Measurements from ENCODE around the gene OR2Y1. TPM values are rescaled to one million over a fixed set of nuclear protein-coding genes. Genes with fewer than 3 reads are reported as not detected.
"Not testable (repeated sequence)": the region's sequence is repeated elsewhere in the genome, so short reads cannot be mapped to it uniquely, and the experiment has no call there.

The OR2Y1 gene
- total RNA-seq = not detected

DNA sequence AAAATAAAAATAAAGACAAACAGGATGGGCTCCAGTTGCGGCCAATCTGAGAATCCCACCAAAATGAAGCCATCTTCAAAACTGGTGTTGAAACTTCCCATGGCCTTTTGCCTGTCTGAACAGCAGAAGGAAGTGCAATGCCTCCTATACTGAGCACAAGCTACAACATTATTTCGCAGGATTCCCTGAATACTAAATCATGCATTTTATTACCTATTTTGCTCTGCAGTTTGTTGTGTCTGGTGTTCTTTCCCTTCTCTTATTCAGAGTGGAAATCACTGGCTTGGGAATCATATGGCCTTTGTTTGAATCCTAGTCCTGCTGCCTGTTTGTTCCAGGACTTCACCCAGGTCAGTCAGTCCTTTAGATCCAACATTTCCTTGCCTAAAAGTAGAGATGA lies at the start of gene OR2Y1:
TSS of gene OR2Y1 (minus strand) at position 101 of the 400 bp plus-strand sequence. CDS start at position 101, 0 bp downstream.
- H3K9me3 ChIP-seq = no peaks in the 10 kb centered on the region
- TF ChIP-seq, protein P1, sequence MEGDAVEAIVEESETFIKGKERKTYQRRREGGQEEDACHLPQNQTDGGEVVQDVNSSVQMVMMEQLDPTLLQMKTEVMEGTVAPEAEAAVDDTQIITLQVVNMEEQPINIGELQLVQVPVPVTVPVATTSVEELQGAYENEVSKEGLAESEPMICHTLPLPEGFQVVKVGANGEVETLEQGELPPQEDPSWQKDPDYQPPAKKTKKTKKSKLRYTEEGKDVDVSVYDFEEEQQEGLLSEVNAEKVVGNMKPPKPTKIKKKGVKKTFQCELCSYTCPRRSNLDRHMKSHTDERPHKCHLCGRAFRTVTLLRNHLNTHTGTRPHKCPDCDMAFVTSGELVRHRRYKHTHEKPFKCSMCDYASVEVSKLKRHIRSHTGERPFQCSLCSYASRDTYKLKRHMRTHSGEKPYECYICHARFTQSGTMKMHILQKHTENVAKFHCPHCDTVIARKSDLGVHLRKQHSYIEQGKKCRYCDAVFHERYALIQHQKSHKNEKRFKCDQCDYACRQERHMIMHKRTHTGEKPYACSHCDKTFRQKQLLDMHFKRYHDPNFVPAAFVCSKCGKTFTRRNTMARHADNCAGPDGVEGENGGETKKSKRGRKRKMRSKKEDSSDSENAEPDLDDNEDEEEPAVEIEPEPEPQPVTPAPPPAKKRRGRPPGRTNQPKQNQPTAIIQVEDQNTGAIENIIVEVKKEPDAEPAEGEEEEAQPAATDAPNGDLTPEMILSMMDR (IDR thresholded peaks at IDR 0.05) = no peak
- TF ChIP-seq POLR2A (IDR thresholded peaks at IDR 0.05) = no peak
- no peaks in the 10 kb centered on the region for H3K27me3 ChIP-seq
- H3K4me3 ChIP-seq = no peak within 1 kb of the TSS
- H3K36me3 ChIP-seq = no peaks in the 10 kb centered on the region
- H3K27ac ChIP-seq = no peak within 1 kb of the TSS
- DNase-seq = no peak
- no peaks in the 10 kb centered on the region for H3K4me1 ChIP-seq

GRCh38 chr5:180788651-180789410 lies 49.0 kb upstream of the OR2Y1 start:
- H3K27ac ChIP-seq, H3K9me3 ChIP-seq, H3K4me3 ChIP-seq, DNase-seq, H3K27me3 ChIP-seq: not testable (repeated sequence)
- Histone ChIP-seq H3K36me3 (peaks cover 0 to 48% (median 0%) of the 10 kb centered on the region in 3 donors), H3K4me1 (peaks cover 0 to 46% (median 0%) of the 10 kb centered on the region in 4 donors)

GRCh38 chr5:180787711-180788431 lies 48.0 kb upstream of the OR2Y1 start:
- Histone ChIP-seq H3K27me3 (no peaks in the 10 kb centered on the region), H3K4me3 (no peak overlapping the region), H3K36me3 (peaks cover 0 to 42% (median 0%) of the 10 kb centered on the region in 3 donors), H3K4me1 (peaks cover 0 to 46% (median 0%) of the 10 kb centered on the region in 4 donors), H3K27ac (peak overlapping the region in 1 of 4 donors; percentile 21), H3K9me3 (no peaks in the 10 kb centered on the region)
- DNase-seq = peak in 1 of 3 donors; percentile 47
- TF ChIP-seq, protein P1 (IDR thresholded peaks at IDR 0.05) = no peak
- no peak for TF ChIP-seq POLR2A (IDR thresholded peaks at IDR 0.05)

DNA sequence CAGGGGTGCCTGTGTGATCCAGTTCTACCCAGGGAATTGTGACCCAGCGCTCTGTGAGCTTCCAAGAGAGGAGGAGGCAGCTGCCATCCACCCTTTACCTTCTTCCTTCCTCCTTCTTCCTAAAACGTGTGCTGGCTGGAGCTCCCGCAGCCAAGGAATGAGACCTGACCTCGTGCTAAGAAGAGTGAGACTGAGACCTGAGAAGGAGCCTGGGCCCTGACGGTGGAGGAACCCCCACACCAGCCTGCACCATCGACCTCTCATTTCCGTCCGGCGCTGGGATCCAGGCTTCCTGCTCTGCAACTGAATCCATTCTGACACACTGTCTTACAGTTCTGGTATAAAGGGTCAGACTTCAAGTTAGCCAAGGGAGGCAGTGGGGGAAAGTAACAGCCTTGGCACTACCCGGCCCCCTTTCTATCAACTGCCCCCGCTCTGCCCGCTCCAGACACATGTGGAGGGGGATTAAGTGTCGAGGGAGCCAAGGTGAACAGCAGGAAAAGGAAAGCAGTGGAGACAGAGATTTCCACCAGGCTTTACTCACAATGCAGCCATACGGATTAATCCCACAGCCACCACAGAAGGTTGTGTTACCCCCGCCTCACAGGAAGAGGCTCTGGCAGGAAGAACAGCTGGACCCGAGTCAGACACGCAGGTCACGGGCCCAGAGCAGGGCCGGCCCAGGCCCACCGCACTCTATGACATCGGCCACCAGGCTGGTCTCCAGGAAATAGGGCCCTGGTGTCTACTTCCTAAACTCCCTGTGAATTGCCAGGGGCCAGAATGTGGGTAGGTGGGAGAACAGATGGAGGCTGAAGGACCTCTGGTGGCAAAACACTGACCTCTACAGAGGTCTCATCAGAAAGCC lies 46.9 kb upstream of the OR2Y1 start:
- TF ChIP-seq POLR2A (IDR thresholded peaks at IDR 0.05) = no peak
- Histone ChIP-seq H3K36me3 (peaks cover 0 to 31% (median 0%) of the 10 kb centered on the region in 3 donors), H3K9me3 (no peaks in the 10 kb centered on the region), H3K27me3 (no peaks in the 10 kb centered on the region), H3K4me3 (no peak overlapping the region), H3K27ac (peak overlapping the region; percentile 18 to 79 (median 56)), H3K4me1 (peaks cover 0 to 38% (median 0%) of the 10 kb centered on the region in 4 donors)
- DNase-seq = no peak

DNA sequence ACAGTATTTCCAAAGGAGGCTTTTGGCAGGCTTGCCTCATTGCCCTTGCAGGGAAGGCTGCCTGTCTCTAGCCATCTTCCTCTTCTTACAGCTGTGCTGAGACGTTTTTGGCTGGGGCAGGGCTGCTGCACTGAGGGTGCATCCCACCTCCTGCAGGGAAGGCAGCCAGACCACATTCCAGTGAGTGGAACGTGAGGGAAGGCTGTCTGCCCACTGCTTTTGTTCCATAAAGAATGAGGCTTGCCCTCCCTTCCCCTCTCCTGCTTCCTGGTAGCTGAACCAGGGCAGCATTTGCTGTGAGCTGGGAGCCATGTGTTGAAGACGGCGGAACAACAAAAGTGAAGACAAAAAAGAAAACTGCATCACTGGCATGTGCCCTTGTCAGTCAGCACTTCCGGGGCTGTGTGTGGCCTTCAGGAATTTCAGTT lies 46.0 kb upstream of the OR2Y1 start:
- no peak overlapping the region for H3K4me3 ChIP-seq
- no peak for DNase-seq
- H3K27me3 ChIP-seq = no peaks in the 10 kb centered on the region
- no peak for TF ChIP-seq POLR2A (IDR thresholded peaks at IDR 0.05)
- TF ChIP-seq, protein P1 (IDR thresholded peaks at IDR 0.05) = no peak
- peaks cover 0 to 38% (median 0%) of the 10 kb centered on the region in 4 donors for H3K4me1 ChIP-seq
- H3K36me3 ChIP-seq = peaks cover 0 to 21% (median 0%) of the 10 kb centered on the region in 3 donors
- peak overlapping the region; percentile 18 to 79 (median 56) for H3K27ac ChIP-seq
- no peaks in the 10 kb centered on the region for H3K9me3 ChIP-seq

GRCh38 chr5:180785121-180785781 lies 45.4 kb upstream of the OR2Y1 start:
- Histone ChIP-seq H3K9me3 (no peaks in the 10 kb centered on the region), H3K4me1 (peaks cover 0 to 38% (median 0%) of the 10 kb centered on the region in 4 donors), H3K36me3 (peaks cover 0 to 16% (median 0%) of the 10 kb centered on the region in 3 donors), H3K4me3 (no peak overlapping the region), H3K27me3 (no peaks in the 10 kb centered on the region), H3K27ac (peak overlapping the region; percentile 18 to 79 (median 56))
- TF ChIP-seq POLR2A (IDR thresholded peaks at IDR 0.05) = no peak
- TF ChIP-seq, protein P1 (IDR thresholded peaks at IDR 0.05) = no peak
- DNase-seq = peak in 1 of 3 donors; percentile 49
